ENCODE data around the gene WFIKKN2. TPM values are rescaled to one million over a fixed set of nuclear protein-coding genes. Genes with fewer than 3 reads are reported as not detected.

Gene WFIKKN2
- total and polyA plus RNA-seq, 2 of the 8 experiments (the other 6 are each of a cell fraction or from before 2014, with no cell fraction given), result 0.07 to 0.30 TPM

DNA sequence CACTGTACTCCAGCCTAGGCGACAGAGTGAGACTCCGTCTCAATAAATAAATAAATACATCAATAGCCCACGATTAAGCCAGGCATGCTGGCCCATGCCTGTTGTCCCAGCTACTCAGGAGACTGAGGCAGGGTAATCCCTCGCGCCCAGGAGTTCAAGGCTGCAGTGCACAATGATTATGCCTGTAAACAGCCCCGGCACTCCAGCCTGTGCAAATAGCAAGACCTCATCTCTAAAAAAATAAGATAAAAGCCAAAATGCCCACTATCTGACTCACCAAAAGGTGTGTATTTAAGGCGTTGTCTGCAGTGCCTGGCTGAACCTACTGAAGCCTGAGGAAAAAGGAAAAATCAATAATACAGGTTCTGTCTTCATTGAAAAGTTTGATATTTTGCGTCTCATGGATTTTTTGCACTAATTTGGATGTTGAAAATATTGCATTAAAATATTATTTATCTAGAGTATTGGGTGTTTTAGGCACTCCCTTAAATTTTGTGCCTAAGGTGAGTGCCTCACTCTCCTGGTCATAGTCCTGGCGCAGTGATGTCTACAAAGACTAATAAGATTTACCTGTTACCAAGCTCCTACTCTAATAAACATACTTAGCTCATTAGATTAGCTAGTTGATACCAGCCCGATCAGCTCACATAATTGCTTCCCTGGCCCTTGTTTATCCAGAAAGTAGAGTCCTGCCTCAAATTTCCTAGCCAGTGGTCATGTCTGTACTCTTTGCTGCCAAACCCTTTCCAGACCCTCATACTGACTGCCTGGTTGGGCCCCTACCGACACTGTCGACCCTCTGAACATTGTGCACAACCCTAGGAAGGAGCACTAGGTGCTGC lies 55.5 kb downstream of the WFIKKN2 start (continued):
- TF ChIP-seq USF2 (IDR thresholded peaks at IDR 0.05; ENCODE audit: low read length), result no peak
- TF ChIP-seq RXRA (IDR thresholded peaks at IDR 0.05; ENCODE audit: insufficient read depth, low read depth, low read length), result no peak
- TF ChIP-seq SP1 (IDR thresholded peaks at IDR 0.05; ENCODE audit: low read depth, low read length), result no peak
- TF ChIP-seq, protein P1, sequence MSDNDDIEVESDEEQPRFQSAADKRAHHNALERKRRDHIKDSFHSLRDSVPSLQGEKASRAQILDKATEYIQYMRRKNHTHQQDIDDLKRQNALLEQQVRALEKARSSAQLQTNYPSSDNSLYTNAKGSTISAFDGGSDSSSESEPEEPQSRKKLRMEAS (IDR thresholded peaks at IDR 0.05), result no peak
- no peak for TF ChIP-seq KDM5A (IDR thresholded peaks at IDR 0.05; ENCODE audit: low read length)
- no peak for TF ChIP-seq SAP30 (IDR thresholded peaks at IDR 0.05; ENCODE audit: insufficient read depth, insufficient replicate concordance, low read length)
- no peak for TF ChIP-seq CBX8 (IDR thresholded peaks at IDR 0.05; ENCODE audit: borderline replicate concordance, low read depth, low read length)
- no peak for TF ChIP-seq GABPA (IDR thresholded peaks at IDR 0.05; ENCODE audit: borderline replicate concordance, insufficient read depth, low read length)

Measured in H1 (cell line).